Uterus (tissue), 4 donors: ENCODE results near the gene RAD51B. TPM values are rescaled to one million over a fixed set of nuclear protein-coding genes. Genes with fewer than 3 reads are reported as not detected.

Source experiments
- DNase-seq, 2 donors: peaks; one replicate each; pipeline ENCODE4 v3.0.0-alpha.2; 2019 to 2020
- H3K27ac ChIP-seq, 2 donors: fragments of 200-600 bp; sonication (generic); 1 replicate in 1 of 2; 2 replicates in 1 of 2; pipeline ENCODE4 v1.5.1; 2016 to 2018
- H3K27me3 ChIP-seq, 2 donors: fragments of 200-600 bp; sonication (generic); one replicate each; pipeline ENCODE4 v1.5.1; 2018 to 2019; ENCODE audit warnings: control low read depth in 1 of 2
- H3K36me3 ChIP-seq, 2 donors: fragments of 200-600 bp; sonication (generic); one replicate each; pipeline ENCODE4 v1.5.1; 2019; ENCODE audit warnings: control low read depth in 1 of 2
- H3K4me1 ChIP-seq, 2 donors: fragments of 200-600 bp; sonication (generic); one replicate each; pipeline ENCODE4 v1.5.1; 2018 to 2019; ENCODE audit warnings: control low read depth in 1 of 2
- H3K4me3 ChIP-seq, 2 donors: fragments of 200-600 bp; sonication (generic); 1 replicate in 1 of 2; 2 replicates in 1 of 2; pipeline ENCODE4 v1.5.1; 2018 to 2019; ENCODE audit warnings: mild to moderate bottlenecking in 1 of 2
- H3K9me3 ChIP-seq, 2 donors: fragments of 200-600 bp; sonication (generic); one replicate each; pipeline ENCODE4 v1.5.1; 2019; ENCODE audit warnings: control low read depth in 1 of 2
- POLR2A ChIP-seq, 2 donors: fragments of 450-650 bp; IDR thresholded peaks; one replicate each; pipeline ENCODE4 v1.6.1; 2016; ENCODE audit warnings: antibody characterized with exemption in 2 of 2, mild to moderate bottlenecking in 1 of 2, moderate library complexity in 1 of 2
- intact Hi-C: fragments of 100-400 bp; cut with DNase I; formaldehyde crosslinking; loops from one replicate; pipeline ENCODE4 v1.15.1; 2023; ENCODE audit warnings: low total_unique reads
- total RNA-seq, 4 donors: library from RNA; depleted of rRNA in 3 of 4; stranded (reverse); fragments of >200 nt in 3 of 4; gene quantifications; one replicate each; pipeline versions ENCODE4 v1.1.0 to v1.2.4, GENCODE V29; 2014 to 2023
- TF ChIP-seq, protein P1 (sequence below), 4 experiments: fragments of 200-600 bp in 2 of 4; fragments of 450-650 bp in 2 of 4; sonication (generic) in 2 of 4; IDR thresholded peaks; one replicate each; pipeline ENCODE4 v1.5.1; 2016 to 2019; ENCODE audit warnings: antibody characterized with exemption in 4 of 4, mild to moderate bottlenecking in 2 of 4, moderate library complexity in 1 of 4
- donor health status: DM: yes; HTN: yes; CAD: no.

RAD51B gene
- total RNA-seq, 4 donors from 2014 or later, result 29.5 to 100.0 (median 70.3) TPM

DNA sequence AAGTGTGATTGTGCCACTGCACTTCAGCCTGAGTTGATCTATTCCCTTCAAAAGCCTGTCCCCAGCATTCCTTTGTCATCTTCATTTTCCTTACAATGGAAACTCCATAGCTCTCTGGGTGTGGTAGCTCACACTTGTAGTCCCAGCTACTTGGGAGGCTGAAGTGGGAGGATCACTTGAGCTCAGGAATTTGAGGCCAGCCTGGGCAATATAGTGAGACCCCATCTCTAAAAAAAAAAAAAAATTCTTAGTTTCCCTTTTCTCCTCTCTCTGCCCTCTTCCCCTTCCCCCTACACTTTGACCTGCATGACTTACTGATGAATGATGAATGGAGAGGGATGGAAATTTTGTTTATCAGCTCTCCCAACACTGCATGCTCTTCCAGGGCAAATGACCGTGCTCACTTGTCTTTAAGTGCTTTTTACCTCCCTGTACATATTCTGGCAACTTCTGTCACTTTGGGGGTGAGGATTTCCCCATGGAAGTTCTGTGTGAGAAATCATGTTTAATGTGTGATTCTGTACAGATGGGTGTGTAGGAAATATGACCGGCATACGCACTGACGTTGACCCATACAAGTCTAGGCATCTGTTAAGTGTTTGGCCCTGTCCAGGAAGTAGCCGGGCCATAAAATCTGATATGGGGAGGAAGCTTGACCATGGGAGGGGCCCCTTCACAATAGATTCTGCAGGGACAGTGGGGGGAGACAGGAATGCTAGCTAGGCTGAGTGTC is 907.9 kb downstream of the RAD51B start:
- Histone ChIP-seq H3K4me1 (no peaks in the 10 kb centered on the region), H3K36me3 (no peaks in the 10 kb centered on the region), H3K27ac (peak overlapping the region; percentile 7 to 47), H3K9me3 (no peaks in the 10 kb centered on the region), H3K4me3 (no peak overlapping the region), H3K27me3 (no peaks in the 10 kb centered on the region)
- no peak for DNase-seq
- intact Hi-C loops, result no loop called here
- no peak for TF ChIP-seq POLR2A (IDR thresholded peaks at IDR 0.05)
- TF ChIP-seq, protein P1, sequence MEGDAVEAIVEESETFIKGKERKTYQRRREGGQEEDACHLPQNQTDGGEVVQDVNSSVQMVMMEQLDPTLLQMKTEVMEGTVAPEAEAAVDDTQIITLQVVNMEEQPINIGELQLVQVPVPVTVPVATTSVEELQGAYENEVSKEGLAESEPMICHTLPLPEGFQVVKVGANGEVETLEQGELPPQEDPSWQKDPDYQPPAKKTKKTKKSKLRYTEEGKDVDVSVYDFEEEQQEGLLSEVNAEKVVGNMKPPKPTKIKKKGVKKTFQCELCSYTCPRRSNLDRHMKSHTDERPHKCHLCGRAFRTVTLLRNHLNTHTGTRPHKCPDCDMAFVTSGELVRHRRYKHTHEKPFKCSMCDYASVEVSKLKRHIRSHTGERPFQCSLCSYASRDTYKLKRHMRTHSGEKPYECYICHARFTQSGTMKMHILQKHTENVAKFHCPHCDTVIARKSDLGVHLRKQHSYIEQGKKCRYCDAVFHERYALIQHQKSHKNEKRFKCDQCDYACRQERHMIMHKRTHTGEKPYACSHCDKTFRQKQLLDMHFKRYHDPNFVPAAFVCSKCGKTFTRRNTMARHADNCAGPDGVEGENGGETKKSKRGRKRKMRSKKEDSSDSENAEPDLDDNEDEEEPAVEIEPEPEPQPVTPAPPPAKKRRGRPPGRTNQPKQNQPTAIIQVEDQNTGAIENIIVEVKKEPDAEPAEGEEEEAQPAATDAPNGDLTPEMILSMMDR (IDR thresholded peaks at IDR 0.05), result no peak

DNA sequence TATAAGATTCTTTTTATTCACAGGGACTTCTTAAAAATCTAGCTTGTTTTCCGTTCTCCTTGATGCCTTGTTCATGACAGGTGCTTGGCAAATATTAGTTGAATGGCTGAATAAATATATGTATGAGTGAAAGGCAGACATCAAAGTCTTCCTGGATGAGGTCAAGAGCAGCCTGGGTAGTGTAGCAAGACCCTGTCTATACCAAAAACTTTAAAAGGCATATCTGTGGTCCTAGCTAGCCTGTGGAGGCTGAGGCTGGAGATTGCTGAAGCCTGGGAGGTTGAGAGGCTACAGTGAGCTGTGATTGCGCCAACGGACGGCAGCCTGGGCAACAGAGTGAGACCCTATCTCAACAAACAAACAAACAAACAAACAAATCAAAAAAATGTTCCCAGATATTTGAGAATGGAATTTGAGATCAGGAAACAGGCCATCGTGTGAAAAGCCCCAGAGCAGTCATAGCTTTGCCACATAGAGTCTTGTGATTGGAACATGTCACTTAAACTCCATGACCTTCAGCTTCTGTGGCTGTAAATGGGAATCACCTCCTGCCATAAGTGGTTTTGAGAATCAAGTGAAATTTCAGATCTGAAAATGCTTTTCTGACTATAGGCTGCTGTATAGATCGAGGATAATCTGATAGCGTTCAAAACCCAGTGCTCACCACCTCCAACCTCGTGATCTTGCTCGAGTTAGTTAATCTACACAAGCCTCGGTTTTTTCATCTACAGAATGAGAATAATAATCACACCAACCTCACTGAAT is 908.9 kb downstream of the RAD51B start:
- intact Hi-C loops, result no loop called here

DNA sequence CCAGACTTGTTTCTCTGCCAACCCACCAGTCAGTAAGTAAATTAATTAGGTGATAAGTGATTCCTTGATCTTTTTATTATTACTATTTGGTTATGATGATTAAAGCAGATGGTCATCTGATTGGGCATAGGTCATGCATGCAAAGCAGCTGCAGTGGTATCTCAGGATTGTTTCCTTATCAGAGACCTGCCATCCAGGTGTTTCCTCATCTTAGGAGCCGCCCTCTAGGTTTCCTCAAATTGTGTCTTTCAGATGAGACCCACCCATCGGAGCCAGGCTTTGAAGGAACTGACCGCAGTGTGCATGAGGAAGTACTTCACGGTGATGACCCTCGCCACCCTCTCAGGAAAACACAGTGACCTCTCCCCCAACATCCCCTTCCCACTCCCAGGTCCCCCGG is 910.0 kb downstream of the RAD51B start:
- DNase-seq, result no peak
- Histone ChIP-seq H3K4me3 (no peak overlapping the region), H3K27ac (peak overlapping the region in 1 of 2 donors; percentile 31), H3K27me3 (no peaks in the 10 kb centered on the region), H3K36me3 (no peaks in the 10 kb centered on the region), H3K9me3 (no peaks in the 10 kb centered on the region), H3K4me1 (no peaks in the 10 kb centered on the region)
- no peak for TF ChIP-seq POLR2A (IDR thresholded peaks at IDR 0.05)
- intact Hi-C loops, result no loop called here

More for the DNA sequence above, 908.9 kb downstream of the RAD51B start:
- Histone ChIP-seq H3K4me1 (no peaks in the 10 kb centered on the region), H3K9me3 (no peaks in the 10 kb centered on the region), H3K36me3 (no peaks in the 10 kb centered on the region), H3K4me3 (no peak overlapping the region), H3K27ac (peak overlapping the region in 1 of 2 donors; percentile 47), H3K27me3 (no peaks in the 10 kb centered on the region)
- no peak for DNase-seq
- no peak for TF ChIP-seq POLR2A (IDR thresholded peaks at IDR 0.05)
- TF ChIP-seq, protein P1 (IDR thresholded peaks at IDR 0.05), result no peak

DNA sequence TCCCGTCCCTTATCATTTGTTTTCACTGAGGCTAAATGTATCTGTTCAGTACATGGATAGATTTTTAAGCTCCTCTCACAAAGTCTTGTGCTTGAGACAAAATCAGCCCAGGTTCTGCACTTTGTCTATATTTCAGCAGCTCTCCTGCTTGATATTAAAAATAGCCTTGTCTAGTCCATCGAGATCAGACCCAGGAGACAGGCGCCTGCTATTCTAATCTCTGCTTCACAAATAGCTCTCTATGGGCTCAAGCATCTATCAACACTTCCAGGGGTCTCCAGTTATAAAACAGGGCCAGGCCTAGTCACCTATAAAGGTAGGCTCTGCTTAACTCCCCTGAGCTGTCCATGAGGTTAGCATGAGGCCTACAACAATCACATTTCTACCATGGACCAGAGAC is 910.8 kb downstream of the RAD51B start:
- TF ChIP-seq, protein P1 (IDR thresholded peaks at IDR 0.05), result no peak
- no peak for TF ChIP-seq POLR2A (IDR thresholded peaks at IDR 0.05)
- intact Hi-C loops, result no loop called here
- no peaks in the 10 kb centered on the region for H3K9me3 ChIP-seq
- H3K27ac ChIP-seq, result peak overlapping the region in 1 of 2 donors; percentile 31
- H3K27me3 ChIP-seq, result no peaks in the 10 kb centered on the region
- no peak for DNase-seq
- no peak overlapping the region for H3K4me3 ChIP-seq
- no peaks in the 10 kb centered on the region for H3K36me3 ChIP-seq
- H3K4me1 ChIP-seq, result no peaks in the 10 kb centered on the region

DNA sequence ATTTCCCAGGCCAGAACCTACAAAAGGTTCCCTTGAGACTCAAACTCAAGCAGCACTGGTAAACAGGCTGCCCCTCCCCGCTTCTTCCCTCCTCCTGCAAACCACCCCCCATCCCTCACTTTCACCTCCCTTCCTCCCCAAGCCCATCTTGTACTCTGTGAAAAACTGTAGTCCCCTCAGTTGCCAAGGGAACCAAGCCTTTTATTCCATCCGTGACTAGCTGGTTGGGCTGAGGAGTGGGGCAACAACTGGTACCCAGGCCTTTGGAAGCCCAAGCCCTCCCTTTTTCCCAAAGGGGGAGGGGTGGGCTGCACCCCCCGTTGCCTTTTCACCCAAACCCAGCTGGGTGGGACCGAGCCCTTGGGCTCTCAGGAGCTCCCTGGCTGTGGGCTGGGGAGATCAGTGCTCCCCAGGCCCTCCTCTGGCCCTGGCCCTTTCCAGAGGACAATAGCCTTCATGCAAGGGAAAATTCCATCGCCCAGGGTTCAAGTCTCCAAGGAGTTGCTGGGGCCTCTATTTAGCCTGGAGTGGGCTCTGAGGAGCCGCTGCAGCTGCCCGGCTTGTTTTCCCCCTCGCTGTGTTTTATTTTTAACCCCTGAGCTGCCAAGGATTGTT is 911.3 kb downstream of the RAD51B start:
- Histone ChIP-seq H3K27me3 (no peaks in the 10 kb centered on the region), H3K27ac (peak overlapping the region in 1 of 2 donors; percentile 31), H3K4me3 (no peak overlapping the region), H3K36me3 (no peaks in the 10 kb centered on the region), H3K4me1 (peaks cover 0 to 4% of the 10 kb centered on the region in 2 donors), H3K9me3 (no peaks in the 10 kb centered on the region)
- DNase-seq, result no peak
- intact Hi-C loops, result no loop called here
- no peak for TF ChIP-seq POLR2A (IDR thresholded peaks at IDR 0.05)
- TF ChIP-seq, protein P1 (IDR thresholded peaks at IDR 0.05), result no peak
